ENCODE measurements around the gene LPAR2.
A peak's percentile ranks its signal among the peaks of the same experiment; 100 is the strongest.
"Not testable (repeated sequence)": the region's sequence is repeated elsewhere in the genome, so short reads cannot be mapped to it uniquely, and the experiment has no call there.

The LPAR2 gene

DNA sequence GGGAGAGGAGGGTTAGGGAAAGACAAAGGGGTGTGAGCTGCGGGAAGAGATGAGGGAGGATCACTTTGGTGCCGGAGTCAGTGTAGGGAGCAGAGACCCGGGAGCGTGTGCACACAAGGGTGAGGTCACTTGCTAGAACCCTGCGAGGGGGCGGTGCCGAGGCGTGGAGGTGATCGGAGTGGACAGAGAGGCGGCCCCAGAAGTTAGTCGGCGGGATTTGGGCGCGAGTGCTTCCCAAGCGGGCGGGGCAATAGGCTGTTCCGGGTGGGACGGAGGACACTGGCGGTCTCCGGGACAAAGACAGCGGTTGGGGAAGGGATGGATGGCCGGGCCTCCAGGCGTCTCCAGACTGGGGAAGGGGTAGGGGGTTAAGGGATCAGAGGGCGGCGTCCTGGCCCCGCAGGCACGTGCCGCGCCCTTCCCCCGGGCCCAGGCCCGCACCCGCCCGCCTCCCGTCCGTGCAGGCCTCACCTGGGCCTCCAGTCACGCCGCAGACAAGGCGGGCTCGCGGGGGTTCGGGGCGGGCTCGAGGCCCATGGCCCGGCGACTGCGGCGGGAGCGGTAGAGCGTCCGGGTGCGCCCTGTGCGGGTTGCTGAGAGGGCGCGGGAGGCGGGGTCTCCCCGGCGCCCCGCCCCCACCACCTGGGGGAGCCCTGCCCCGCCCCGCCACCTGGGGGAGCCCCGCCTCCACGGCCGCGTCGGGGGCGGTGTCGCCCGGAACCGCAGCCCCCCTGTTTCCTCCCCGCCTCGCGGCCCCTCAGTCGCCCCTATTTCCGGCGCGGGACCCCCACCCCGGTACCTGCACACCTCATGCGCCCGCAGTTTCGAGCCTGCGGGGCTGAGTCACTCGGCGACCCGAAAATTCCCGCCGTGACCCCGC, at the start of gene LPAR2:
TSS of gene LPAR2 (minus strand) at position 600 of the 880 bp plus-strand sequence. CDS start 945 bp downstream, outside the sequence.
- DNase-seq: peak; percentile 74

DNA sequence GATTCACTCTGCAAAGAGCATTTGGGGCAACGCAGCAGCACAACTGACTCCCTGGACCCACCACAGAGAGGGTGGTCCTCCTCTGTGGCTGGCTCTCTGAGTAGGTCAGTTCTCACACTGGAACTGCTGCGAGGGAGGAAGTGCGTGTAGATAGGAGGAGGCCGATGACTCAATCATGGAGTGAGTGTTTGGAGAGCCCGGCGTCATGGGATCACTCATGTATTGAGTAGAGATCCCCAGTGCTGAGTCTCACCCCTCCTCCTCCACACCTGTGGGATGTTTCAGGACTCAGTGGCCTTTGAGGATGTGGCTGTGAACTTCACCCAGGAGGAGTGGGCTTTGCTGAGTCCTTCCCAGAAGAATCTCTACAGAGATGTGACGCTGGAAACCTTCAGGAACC, 49.6 kb upstream of the LPAR2 start:
- no peak for DNase-seq

DNA sequence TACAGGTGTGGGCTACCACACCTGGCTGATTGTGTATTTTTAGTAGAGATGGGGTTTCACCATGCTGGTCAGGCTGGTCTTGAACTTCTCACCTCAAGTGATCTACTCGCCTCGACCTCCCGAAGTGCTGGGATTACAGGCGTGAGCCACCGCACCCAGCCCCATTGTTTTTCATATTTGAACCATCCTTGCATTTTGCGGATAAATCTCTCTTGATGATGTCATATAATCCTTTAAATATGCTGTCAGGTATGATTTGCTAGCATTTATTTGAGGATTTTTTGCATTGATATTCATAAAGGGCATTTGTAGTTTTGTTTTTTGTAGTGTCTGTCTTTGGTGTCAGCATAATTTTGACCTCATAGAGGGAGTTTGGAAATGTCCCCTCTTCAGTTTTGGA, 46.3 kb upstream of the LPAR2 start:
- no peak for DNase-seq

DNA sequence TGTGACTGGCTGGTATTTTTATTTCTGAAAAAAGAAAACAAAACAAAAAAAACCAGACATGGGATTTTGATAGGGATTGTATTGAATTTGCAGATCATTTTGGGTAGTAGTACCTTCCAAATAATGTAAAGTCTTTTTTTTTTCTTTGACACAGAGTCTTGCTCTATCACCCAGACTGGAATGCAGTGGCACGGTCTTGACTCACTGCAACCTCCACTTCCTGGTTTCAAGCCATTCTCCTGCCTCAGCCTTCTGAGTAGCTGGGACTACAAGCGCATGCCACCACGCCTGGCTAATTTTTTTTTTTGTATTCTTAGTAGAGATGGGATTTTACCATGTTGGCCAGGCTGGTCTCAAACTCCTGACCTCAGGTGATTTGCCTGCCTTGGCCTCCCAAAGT, 44.8 kb upstream of the LPAR2 start:
- DNase-seq: no peak

DNA sequence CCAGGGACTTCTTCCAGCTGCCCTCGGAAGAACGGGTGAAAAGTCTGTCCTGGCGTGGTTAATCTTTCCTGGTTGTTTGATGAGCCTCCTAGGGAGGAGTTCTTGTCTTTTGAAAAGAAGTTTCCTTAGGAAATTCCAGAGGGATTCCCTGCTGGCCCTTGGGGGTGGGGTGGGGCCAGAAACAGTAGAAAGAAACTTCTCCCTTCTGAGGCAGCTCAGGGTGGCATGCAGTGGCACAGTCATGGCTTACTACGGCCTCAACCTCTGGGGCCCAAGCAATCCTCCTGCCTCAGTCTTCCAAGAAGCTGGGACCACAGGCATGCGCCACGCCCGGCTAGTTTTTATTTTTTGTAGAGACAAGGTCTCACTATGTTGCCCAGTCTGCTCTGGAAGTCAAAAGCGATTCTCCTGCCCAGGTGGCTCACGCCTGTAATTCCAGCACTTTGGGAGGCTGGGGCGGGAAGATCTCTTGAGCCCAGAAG, 42.1 kb upstream of the LPAR2 start:
- no peak for DNase-seq

DNA sequence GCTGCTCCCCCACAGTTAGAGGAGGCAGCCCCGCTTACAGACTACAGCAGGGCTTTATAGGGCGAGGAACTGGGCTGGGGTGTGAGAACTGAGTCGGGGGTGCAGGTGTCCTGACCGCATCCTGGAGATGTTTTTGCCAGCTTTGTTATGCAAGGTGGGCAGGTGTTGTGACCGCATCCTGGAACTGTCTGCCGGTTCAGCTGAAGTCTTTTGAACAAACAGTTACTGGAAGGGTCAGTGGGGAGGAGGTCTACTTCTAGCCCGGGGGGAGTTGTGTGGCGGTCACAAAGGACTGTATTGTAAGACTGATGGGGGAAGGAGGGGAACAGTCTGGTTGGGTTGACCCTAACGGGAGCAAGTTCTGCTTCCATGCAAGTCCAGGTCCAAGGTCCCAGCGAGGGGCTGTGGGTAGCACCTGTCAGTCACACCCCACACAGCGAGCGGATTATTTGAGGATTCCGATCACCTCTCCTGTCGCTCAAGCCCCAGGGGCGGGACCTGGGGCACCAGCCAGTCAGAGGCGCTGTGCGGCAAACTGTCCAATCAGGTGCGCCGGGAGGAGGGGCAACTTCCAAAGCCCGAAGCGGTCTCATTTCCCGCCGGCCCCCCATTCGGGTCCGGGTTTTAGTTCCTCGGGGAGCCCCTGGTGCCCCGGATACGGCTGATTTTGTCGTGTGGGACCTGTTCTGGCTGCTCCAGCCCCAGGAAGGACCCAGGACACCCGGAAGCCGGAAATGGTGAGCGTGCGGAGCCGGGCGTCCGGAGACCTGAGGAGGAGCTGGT, 40.4 kb upstream of the LPAR2 start, which contains the start of gene ZNF101:
TSS of gene ZNF101 (plus strand) at position 610 of the 783 bp plus-strand sequence. CDS start at position 735, 125 bp downstream.
- peak; percentile 91 for DNase-seq

DNA sequence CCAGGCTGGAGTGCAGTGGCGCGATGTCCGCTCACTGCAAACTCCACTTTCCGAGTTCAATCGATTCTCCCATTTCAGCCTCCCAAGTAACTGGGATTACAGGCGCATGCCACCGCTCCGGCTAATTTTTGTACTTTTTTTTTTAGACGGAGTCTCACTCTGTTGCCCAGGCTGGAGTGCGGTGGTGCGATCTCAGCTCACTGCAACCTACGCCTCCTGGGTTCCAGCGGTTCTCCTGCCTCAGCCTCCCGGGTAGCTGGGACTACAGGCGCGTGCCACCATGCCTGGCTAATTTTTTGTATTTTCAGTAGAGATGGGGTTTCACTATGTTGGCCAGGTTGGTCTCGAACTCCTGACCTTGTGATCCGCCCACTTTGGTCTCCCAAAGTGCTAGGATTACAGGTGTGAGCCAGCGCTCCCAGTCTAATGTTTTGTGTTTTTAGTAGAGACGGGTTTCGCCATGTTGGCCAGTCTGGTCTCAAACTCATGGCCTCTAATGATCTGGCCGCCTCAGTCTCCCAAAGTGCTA, 37.5 kb upstream of the LPAR2 start:
- not testable (repeated sequence) for DNase-seq

DNA sequence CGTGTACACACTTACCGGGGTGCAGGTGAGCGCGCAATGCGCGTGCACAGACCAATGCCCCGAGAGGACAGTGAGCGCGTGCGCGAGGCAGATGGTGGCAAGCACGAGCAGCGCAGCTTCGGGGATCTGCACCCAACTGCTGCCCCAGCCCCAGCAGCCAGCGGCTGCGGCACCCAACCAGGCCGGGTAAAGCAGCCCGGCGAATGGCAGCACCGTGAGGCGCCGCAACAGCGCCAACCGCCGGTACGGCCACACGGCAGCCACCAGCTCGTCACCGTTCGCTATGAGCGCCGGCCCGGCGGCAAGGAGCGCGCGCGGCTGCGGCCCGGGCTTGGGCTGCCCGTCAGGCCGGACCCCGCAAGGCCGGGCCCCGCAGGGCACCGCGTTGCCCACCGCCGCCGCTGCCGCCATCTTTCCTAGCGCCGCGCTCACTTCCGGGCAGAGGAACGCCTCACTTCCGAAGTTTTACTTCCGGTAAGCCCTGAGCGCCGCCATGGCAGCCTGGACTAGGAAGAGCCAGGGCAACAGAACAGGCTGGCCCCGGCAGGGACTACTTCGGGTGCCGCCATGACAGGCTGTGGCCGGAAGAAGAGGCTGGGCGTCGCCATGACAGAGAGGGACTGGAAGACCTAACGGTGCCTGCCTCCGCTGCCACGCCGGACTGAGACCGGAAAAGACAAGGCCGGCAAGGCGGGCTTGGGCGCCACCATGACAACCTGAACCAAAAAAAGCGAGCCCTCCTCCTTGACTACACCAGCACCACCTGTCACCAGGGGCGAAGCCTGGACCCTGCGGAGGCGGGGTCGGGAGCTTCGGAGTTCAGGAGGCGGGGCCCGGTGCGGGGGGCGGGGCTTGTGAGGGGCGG, 35.5 kb upstream of the LPAR2 start, which contains the start of gene ATP13A1:
TSS of gene ATP13A1 (minus strand) at position 421 of the 865 bp plus-strand sequence. CDS start at position 411, 10 bp downstream.
- peak; percentile 99 for DNase-seq

DNA sequence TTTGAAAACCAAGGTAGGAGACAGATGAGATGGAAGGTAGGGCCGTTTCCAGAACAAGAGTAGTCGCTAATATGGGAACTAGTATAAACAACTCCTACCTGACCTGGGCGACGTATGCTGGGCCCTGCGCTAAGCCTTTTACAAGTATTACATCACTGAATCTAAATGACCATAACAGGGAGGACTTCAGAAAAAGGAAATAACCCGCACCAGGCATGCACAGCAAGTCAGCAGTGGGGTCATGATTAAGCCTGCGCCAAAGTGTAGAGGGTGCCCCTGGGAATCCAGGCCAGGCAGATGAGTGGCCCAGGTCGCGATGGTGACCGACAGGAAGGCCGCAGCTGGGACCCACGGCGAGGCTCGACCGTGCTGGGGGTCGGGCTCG, 34.8 kb upstream of the LPAR2 start:
- DNase-seq: no peak

DNA sequence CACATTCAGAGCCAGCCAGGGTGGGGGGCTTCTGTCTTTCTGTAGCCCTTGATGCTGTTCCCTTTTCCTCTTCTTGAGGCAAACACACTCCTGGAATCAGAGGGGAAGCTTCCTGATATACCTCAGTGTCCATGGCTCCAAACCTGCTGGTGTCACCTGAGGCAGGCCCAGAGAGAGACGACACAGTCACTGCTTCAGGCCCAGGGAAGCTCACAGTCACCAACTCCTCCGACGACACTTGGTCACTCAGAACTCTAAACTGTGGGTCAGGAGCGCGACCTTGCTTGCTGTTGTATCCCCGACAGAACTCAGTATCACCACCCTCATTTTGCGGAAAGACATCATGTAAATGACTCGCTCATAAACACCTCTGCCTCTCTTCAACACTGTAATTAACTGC, 34.3 kb upstream of the LPAR2 start:
- DNase-seq: no peak

DNA sequence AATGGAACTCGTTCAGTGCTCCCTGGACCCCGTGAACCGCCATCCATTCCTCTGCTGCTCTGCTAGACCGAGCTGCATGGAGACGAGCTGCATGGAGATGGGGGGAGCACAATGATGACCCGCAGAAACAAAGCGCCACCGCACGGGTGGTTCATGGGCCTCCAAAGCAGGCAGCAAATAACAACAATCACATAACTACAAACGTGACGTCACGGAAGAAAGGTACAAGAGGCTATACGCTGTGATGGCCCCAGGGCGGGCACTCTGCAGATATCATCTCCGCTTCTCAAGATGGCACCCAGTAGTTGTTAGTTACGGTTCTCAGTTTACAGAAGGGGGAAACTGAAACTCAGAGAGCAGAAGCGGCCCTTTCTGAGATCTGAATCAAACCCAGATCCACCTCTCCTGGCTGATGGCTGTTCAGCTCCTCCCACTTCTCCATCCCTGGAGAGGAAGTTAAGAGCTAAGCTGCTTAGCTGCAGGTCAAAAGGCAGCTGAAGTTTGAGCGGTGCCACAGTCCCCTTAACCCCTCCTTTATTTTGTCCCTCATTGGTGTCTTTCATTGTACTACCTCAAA, 33.7 kb upstream of the LPAR2 start:
- no peak for DNase-seq

DNA sequence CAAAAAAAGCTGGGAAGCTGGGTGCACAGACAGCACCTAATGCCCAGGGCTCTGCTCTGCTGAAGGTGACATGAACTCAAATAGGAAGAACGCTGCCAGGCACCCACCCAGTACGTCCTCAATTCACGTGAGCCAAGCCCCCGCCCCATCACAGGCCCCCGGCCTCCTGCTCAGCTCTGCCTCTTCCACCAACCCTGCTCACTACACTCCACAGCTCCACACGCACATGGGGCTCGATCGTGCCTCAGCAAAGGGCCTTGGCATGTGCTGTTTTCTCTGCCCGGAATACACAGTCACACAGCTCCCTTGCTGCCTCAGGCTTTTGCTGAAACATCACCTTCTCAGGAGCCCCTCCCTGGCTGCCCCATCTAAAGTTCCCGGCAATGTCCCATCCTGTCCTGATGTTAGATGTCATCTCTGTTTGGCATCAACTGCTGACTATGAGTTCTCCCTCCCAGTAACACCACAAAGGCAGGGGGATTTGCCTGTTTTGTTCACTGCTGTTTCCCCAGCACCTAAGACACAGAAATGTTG, 33.2 kb upstream of the LPAR2 start:
- no peak for DNase-seq

DNA sequence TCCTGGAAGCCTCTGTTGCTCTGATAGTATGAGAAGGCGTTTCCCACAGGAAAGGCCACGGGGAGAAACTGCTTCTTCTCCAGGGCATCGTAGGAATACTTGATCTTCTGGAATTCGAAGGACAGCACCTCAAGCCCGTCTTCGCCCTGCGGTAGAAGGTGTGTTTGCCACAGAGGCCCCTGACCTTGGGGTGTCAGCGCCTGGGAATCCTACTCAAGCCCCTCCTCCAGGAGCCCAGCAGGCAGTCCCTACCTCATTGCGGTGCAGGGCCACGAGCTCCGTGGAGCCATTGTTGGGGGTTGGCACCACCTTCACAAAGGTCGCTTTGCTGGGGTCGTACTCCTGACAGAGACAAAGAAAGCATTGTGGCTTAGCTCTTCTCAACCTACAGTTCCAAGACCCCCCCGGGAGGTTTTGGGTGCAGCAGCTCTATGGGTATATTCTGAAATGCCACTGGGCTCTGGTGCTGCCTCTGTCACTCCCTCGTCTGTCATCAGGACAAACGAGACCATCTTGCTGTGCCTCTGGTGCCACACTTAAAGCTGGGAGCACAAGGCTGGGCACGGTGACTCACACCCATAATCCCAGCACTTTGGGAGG, 31.7 kb upstream of the LPAR2 start:
- DNase-seq: no peak

DNA sequence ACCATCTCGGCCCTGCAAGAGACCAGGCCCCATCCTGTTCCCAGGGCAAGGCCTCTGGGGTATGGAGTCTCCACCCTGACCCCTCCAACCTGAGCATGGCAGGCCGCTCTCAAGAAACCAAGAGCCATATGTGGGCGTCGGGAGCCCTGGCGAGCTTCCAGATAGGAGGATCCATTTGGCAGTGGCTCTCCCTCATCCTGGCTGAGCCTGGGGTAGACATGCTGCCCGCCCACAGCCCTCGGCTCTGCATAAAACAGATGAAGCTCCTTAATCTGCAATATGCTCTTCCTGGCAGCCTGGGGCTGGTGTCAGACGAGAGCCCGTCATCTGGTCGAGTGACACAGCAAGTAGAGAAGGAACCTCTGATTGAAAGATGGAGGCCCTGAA, 29.4 kb upstream of the LPAR2 start:
- peak; percentile 63 for DNase-seq

DNA sequence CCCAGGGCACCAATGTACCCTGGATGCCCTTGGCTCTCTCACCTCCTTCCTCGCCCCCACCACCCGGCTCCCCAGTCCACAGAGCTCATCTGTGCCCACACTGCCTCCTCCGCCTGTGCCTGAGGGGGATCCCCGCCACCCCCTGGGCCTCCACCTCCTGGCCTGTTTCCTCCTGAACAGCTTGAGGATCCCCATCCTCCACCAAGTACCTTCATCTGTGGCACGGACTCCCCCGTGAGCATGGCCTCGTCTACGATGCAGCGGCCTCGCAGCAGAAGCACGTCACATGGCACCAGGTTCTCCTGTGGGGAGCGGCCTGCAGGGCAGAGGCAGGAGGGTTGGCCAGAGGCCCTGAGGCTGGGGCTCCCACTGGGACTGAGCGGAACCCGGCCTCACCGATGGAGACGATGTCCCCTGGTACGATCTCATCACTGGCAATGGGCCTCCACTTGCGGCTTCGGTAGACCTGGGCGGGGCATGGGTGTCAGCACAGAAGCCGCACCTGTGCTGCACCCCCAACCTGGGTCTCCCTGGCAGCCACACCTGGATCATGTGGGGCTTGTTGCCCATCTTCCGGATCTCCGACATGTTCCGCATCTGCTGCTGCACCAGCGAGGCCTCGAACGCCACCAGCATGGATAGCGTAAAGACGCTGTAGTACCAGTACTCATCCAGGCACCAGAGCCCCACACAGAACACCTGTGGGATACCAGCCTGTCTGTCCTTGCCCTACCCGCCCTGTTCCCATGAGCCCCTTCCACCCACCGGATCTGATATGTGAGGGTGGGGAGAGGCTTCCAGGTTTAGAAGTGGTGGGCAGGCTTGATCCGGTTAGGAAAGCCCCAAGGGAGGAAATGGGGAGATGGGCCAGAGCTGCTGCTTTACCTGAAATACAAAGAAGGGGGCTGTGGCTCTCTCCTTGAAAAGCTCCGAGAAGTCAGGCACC, 28.7 kb upstream of the LPAR2 start:
- DNase-seq: no peak

DNA sequence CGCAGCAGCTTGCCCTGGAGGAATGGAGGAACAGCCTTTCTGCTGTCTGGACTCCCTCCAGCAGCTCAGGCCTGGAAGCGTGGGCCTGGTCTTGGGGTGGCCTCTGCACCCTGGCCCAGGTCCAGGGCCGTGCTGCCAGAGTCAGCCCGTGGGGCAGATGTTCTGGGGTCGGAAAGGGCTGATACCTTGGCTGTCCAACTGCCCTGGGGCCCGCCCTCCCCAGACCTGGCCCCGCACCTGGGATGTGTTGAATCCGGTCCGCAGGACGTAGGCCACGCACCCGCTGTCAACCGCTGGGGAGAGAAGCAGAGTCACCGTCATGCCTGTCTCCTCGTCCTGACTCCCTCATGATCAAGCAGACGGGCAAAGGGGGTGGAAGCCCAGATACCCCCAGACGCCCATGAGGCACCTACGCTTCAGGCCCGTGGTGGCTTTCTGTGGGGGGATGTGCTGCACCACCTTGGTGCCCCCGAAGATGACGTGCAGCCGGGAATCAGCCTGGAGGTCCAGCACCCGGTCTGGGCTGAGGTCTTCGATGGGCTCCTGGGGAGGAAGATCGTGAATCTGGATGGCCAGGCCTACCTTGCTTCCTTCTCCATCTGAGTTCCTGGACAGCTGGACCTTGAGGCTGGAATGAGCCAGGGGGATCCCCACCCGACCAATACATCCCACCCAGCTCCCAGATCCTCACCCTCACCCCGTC, 27.8 kb upstream of the LPAR2 start:
- no peak for DNase-seq

DNA sequence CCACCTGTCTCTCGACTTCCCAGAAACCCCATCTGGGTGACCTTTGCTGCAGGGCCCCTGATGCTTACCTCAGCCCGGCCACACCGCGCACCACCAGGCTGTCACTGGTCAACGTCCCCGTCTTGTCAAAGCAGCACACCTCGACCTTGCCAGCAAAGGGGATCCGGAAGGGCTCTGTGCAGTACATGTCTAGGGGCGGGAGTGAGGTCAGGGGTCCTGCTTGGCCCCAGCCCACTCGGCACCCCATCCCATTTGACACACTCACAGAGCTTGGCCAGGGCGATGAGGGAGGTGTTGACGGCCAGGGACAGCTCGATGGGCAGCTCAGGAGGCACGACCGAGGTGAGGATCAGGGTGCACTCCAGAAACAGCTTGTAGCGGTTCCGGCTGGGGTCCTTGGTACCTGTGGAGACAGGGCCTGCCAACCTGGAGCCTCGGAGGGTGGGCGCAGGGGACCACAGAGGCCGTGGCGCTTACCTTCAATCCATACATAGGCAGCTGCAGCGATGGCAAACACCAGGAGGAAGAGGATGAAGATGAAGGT, 27.1 kb upstream of the LPAR2 start:
- DNase-seq: no peak

DNA sequence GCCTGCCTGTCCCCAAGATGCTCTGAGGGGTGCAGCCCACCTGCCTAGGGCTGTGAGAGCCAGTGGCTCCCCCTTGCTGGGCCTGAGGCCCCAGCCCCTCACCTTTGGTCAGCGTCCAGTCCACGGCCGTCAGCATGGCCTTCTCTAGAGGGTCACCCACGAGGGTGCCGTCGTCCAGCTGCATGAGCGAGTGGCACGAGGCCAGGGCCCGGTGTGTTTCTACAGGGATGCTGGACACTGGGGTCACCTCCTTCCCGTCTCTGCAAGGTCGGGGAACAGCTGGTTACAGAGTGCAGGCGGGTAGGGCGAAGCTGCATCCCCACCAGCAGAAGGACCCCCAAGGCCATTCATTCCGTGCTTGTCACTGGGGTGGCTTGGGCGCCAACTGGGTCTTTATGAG, 26.4 kb upstream of the LPAR2 start:
- DNase-seq: no peak

DNA sequence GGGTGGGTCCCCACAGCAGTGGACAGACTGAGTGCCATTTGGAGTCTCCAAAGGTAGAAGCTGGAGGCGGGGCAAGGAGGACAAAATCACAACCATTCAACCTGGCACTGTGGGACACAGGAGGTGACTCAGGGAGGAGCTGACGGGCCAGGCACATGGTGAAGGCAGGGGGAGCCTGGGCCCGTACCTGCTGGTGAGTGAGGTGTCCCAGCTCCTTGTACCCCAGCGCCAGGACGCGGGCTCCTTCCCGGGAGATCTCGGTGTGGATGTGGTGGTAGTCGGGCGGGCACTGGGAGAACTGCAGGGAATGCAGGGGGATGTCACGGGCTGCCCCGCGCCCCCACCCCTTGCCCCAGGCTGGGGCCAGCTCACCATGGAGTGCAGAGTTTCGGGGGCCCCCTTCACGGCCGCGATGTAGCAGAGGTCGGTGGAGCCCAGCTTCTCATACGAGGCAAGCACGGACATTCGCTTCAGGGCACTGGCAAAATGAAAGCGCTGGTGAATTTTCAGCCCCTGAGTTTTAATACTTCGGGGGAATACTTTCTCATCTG, 25.7 kb upstream of the LPAR2 start:
- DNase-seq: no peak

All from NCI-H2171 (cell line).